Bronchial epithelial cell (primary cell): Measurements from ENCODE around the gene CNTNAP4. TPM values are rescaled to one million over a fixed set of nuclear protein-coding genes. Genes with fewer than 3 reads are reported as not detected.

Experiments
- DNase-seq: peaks from one replicate; pipeline ENCODE4 v3.0.0-alpha.2; 2010; ENCODE audit warnings: low read depth
- FAIRE-seq: peaks from 2 replicates; lab custom pipeline; 2011; peaks lifted over from hg19 to GRCh38; lab: Jason Lieb, UNC
- H3K27me3 ChIP-seq: 2 replicates; pipeline ENCODE4 v1.5.1; 2011; ENCODE audit warnings: low read length; ENCODE audit not compliant: control insufficient read depth, insufficient read depth
- H3K36me3 ChIP-seq: 2 replicates; pipeline ENCODE4 v1.5.1; 2011; ENCODE audit warnings: low read length; ENCODE audit not compliant: control insufficient read depth, insufficient read depth
- H3K4me3 ChIP-seq: 2 replicates; pipeline ENCODE4 v1.5.1; 2011; ENCODE audit warnings: mild to moderate bottlenecking, low read depth, low read length, control low read depth
- total RNA-seq: library from RNA; depleted of rRNA; stranded (reverse); fragments of >200 nt; gene quantifications from 2 replicates; pipeline ENCODE4 v1.2.1, GENCODE V29; 2014
- TF ChIP-seq, protein P1 (sequence below): IDR thresholded peaks from 2 replicates; pipeline ENCODE4 v1.5.1; 2011; ENCODE audit warnings: mild to moderate bottlenecking, moderate library complexity, low read length, control low read depth, inconsistent platforms; ENCODE audit not compliant: insufficient read depth, severe bottlenecking

Gene CNTNAP4
- total RNA-seq, 1 donor from 2014 or later = not detected

DNA sequence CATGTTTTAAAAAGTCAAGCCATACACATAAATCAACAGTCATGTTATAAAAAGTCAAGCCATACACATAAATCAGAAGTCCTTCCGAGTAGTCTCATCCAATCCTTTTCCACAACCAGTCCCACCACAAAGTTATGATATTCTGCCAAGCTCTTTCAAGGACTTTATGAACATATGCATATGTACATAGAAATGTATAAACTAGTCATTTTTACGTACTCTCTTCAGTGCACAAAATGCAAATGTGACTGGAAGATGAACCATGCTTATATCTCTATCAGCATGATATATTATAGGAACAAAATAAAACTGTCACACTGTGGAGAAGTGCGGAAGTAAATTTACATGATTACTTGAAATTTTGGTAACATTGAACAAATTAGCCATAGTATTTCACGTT lies 200.9 kb downstream of the CNTNAP4 start:
- TF ChIP-seq, protein P1, sequence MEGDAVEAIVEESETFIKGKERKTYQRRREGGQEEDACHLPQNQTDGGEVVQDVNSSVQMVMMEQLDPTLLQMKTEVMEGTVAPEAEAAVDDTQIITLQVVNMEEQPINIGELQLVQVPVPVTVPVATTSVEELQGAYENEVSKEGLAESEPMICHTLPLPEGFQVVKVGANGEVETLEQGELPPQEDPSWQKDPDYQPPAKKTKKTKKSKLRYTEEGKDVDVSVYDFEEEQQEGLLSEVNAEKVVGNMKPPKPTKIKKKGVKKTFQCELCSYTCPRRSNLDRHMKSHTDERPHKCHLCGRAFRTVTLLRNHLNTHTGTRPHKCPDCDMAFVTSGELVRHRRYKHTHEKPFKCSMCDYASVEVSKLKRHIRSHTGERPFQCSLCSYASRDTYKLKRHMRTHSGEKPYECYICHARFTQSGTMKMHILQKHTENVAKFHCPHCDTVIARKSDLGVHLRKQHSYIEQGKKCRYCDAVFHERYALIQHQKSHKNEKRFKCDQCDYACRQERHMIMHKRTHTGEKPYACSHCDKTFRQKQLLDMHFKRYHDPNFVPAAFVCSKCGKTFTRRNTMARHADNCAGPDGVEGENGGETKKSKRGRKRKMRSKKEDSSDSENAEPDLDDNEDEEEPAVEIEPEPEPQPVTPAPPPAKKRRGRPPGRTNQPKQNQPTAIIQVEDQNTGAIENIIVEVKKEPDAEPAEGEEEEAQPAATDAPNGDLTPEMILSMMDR = no peak
- no peak for FAIRE-seq
- Histone ChIP-seq H3K4me3 (no peak overlapping the region), H3K27me3 (no peaks in the 10 kb centered on the region), H3K36me3 (no peaks in the 10 kb centered on the region)
- no peak for DNase-seq

GRCh38 chr16:76483307-76483909 lies 206.2 kb downstream of the CNTNAP4 start:
- TF ChIP-seq, protein P1 = no peak
- no peak overlapping the region for H3K4me3 ChIP-seq
- H3K27me3 ChIP-seq = no peaks in the 10 kb centered on the region
- FAIRE-seq = no peak
- no peak for DNase-seq
- H3K36me3 ChIP-seq = no peaks in the 10 kb centered on the region

- FAIRE-seq (no peak), DNase-seq (no peak)
- TF ChIP-seq, protein P1 = no peak
- Histone ChIP-seq H3K27me3 (no peaks in the 10 kb centered on the region), H3K36me3 (no peaks in the 10 kb centered on the region), H3K4me3 (no peak overlapping the region)
Observed at GRCh38 chr16:76484020-76484419, 206.8 kb downstream of the CNTNAP4 start.

GRCh38 chr16:76486740-76487139 lies 209.5 kb downstream of the CNTNAP4 start:
- no peak overlapping the region for H3K4me3 ChIP-seq
- H3K27me3 ChIP-seq = no peaks in the 10 kb centered on the region
- TF ChIP-seq, protein P1 = no peak
- no peak for FAIRE-seq
- no peaks in the 10 kb centered on the region for H3K36me3 ChIP-seq
- no peak for DNase-seq

DNA sequence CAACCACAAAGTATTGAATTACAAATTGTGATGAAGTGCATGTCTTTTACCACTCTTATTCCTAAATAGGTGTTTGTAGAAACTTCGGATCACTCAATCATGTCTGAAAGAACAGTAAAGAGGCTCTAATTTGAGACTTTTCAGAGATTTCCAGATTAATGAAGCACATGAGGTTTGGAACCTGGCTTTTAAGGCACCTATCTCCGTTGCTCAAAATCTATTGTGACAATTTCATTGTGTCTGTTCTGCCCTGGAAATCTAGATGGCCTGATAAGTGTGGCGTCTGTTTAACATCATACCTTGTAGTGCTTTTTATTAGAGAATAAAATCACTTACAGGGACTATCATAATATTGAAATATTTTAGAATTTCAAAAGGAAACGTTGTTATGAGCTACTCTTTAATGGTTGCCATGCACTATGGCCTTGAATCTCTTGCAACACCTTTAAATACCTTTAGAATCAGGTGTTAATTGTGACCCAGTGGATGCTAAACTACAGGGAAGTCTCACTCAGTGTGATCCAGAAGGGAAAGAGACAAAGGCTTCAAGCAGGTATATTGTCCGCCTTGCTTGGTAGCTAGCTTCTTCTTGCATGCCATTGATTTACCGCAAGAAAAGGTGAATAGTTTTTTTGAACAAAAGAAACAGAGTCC lies 210.3 kb downstream of the CNTNAP4 start:
- TF ChIP-seq, protein P1 = no peak
- no peak for DNase-seq
- Histone ChIP-seq H3K4me3 (no peak overlapping the region), H3K27me3 (no peaks in the 10 kb centered on the region), H3K36me3 (no peaks in the 10 kb centered on the region)
- FAIRE-seq = no peak

DNA sequence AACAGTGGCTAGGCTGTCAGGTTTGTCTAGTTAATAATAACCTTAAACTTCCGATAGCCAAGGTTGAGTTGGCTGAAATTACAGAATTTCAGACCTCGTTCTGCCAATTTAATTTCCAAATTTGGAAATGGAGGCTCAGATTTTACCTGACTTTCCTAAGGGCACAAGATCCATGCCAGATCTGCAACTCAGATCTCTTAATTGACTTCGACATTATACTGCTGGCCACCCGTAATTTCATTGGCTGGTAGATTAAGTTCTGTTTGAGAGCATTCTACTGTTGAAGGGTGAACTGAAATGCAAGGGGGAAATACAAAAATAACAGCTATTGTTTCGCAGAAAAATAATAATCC lies 210.8 kb downstream of the CNTNAP4 start:
- Histone ChIP-seq H3K27me3 (no peaks in the 10 kb centered on the region), H3K36me3 (no peaks in the 10 kb centered on the region), H3K4me3 (no peak overlapping the region)
- DNase-seq = no peak
- FAIRE-seq = no peak
- TF ChIP-seq, protein P1 = no peak
